GM12801 (cell line): ENCODE results near the gene S100A5.
A peak's percentile ranks its signal among the peaks of the same experiment; 100 is the strongest.

Source experiments
- TF ChIP-seq, protein P1 (sequence below): IDR thresholded peaks from one replicate; pipeline ENCODE4 v1.5.1; 2011; ENCODE audit warnings: control low read depth; ENCODE audit not compliant: insufficient read length; ENCODE audit errors: extremely low read depth

S100A5 gene

DNA sequence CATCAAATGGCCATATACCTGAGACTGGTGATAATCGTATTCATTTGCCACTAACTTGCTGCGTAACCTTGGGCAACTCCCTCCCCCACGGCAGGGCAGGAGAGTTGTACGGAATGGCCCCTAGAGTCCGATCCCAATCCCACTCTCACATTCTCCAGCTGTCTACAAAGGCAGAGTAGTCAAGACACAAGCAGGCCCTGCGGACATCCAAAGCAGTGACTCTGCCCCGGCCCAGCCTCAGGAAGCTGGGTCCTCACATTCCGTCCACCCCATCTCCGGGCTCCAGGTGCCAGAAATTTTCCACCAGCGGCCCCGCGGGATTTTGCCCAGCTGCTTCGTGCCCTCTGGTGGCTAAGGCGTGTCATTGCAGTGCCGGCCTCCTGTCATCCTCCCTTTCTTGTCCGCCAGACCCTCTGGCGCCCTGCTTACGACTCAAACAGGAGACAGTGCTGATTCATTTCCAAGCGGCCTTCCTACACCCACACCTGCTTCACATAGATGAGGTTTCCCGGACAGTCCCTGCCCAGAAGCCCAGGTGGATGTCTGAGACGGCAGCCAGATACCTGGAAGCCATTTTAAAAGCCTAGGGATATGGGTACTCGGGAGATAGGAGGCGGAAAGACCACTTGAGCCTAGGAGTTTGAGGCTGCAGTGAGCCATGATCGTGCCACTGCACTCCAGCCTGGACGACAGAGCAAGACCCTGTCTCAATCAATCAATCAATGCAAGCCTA, 27.8 kb upstream of the S100A5 start:
- TF ChIP-seq, protein P1, sequence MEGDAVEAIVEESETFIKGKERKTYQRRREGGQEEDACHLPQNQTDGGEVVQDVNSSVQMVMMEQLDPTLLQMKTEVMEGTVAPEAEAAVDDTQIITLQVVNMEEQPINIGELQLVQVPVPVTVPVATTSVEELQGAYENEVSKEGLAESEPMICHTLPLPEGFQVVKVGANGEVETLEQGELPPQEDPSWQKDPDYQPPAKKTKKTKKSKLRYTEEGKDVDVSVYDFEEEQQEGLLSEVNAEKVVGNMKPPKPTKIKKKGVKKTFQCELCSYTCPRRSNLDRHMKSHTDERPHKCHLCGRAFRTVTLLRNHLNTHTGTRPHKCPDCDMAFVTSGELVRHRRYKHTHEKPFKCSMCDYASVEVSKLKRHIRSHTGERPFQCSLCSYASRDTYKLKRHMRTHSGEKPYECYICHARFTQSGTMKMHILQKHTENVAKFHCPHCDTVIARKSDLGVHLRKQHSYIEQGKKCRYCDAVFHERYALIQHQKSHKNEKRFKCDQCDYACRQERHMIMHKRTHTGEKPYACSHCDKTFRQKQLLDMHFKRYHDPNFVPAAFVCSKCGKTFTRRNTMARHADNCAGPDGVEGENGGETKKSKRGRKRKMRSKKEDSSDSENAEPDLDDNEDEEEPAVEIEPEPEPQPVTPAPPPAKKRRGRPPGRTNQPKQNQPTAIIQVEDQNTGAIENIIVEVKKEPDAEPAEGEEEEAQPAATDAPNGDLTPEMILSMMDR = peak; percentile 78

DNA sequence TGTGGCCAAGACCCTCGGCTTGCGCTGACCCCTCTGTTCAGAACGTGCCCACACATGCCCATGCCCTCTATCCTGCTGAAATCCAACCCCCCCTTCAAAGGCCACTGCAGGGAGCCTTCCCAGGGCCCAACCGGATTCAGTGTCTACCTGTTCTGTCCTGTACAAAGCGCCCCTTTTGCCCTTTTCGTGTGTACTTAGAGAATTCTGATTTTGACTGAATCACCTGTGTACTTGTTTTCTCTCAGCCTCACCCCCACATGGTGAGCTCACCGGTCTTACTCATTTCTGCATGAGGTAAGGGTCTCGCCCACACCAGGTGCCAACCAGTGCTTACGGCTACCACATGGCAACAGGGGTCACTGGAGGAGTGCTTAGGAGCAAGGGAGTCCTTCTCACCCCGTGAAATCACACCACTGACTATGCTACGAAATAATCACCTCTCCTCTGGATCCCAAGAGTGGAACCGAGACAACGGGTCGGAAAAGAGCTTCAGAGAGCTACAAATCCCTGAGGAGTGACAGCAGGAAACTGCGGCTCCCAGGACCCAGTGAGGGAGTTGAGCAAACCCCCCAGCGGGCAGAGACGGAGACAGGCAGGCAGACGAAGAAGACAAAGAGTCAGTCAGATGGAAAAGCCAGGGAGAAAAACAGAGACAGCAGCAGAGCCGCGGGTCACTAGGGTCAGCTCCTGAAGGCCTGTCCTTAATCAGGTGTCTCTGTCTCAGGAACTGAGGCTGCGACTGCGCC, 27.1 kb upstream of the S100A5 start:
- TF ChIP-seq, protein P1 = no peak

GRCh38 chr1:153566414-153567371, 26.0 kb upstream of the S100A5 start:
- TF ChIP-seq, protein P1 = no peak

- TF ChIP-seq, protein P1 = no peak
These were observed 25.0 kb upstream of the S100A5 start, which contains the start of gene S100A2 for GRCh38 chr1:153565529-153566374. S100A2 (minus strand) TSS chr1:153565844; CDS start chr1:153563877, 1,967 bp downstream.

DNA sequence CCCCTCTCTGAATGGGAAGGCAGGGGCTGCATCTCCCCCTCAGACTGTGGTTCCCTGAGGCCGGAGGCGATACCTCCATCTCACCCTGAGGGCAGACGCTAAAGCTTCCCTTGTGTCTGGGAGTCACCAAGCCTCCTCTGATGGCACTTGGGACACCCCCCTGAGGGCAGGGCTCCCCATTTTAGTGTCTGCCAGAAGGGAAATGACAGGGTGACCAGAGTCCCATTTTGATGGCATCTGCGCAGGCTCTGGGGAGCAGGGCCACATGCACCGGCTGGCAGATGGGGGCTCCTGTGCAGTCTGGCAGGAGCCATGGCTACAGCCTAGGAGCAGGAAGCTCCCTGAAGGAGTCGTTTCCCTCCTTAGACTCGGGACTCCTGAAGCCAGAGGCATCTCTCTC, 23.3 kb upstream of the S100A5 start:
- TF ChIP-seq, protein P1 = no peak

DNA sequence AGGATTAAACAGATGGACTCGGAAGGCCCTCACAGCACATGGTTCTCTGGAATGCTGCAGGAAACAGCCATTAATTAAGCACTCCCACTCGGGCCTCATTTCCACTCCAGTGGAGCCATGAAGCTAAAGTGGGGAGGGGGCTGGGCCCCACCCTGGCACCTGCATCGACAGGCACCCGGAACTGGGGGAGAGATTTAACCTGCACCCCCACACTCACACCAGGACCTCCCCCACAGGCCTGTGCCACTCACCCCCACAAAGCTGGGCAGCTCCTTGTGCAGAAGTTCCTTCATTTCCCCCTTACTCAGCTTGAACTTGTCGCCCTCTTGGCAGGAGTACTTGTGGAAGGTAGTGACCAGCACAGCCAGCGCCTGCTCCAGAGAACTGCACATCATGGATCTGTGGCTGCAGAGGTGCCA, 22.8 kb upstream of the S100A5 start:
- TF ChIP-seq, protein P1 = no peak
